ENCODE data around the gene SOCS3.

The SOCS3 gene

DNA sequence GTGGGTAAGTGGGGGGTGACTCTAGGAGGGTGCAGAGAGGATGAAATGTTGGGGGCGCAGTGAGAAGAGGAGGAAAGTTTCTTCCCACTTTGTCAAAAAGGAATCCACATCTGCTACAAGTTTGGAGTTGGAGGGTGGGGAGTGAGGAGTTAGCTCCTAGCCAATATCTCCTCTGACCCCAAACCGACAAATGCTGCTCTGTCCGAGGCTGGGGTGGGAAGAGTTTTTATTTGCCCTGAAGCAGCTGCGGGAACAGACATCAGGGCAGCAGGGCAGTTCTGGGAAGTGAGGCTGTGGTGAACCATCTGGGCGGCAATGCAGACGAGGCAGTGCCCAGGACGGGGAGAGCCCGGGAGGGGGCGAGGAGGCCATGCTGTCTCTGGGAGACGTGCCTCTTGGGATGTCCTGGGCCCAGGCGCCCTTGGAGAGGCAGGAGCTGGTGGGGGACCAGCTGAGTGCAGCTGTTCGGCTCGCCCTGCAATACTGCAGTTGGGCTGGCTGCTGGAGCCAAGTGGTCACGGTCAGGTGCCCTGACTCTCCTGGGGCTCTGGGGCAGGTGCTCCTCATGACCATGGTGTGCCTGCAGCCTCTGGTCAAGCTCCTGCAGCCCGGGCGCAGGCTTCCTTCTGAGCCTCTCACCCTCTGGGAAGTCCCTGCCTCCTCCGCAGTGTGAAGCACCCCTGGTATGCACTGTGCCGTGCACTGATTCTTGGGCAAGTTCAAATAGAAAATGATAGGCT lies 6.4 kb upstream of the SOCS3 start:
- DNase-seq = no peak

DNA sequence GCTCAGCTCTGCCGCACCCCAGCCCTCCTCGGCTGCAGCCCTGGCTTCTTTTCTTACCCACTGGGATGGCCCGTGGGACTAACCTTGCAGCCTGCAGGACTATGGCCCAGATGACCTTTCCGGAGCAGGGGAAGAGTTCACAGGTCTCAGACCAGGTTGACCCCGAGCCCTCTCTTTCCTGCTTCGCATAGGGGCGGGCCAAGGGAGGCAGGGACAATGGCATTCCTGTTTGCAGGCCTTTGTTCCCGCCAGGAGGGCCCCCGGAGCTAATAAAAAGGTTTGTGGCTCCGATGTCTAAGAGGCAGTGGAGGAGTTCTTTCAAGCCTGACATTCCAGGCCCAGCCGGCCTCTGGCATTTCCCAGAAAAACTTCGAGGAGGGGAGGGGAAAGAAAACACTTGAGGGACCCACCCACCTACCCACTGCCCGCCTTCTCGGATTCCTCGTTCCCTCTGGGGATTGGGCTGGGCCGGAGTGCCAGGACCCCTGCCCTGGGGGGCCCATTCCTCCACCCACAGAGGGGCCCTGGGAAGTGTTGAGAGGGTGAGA lies 5.8 kb upstream of the SOCS3 start:
- DNase-seq = no peak

DNA sequence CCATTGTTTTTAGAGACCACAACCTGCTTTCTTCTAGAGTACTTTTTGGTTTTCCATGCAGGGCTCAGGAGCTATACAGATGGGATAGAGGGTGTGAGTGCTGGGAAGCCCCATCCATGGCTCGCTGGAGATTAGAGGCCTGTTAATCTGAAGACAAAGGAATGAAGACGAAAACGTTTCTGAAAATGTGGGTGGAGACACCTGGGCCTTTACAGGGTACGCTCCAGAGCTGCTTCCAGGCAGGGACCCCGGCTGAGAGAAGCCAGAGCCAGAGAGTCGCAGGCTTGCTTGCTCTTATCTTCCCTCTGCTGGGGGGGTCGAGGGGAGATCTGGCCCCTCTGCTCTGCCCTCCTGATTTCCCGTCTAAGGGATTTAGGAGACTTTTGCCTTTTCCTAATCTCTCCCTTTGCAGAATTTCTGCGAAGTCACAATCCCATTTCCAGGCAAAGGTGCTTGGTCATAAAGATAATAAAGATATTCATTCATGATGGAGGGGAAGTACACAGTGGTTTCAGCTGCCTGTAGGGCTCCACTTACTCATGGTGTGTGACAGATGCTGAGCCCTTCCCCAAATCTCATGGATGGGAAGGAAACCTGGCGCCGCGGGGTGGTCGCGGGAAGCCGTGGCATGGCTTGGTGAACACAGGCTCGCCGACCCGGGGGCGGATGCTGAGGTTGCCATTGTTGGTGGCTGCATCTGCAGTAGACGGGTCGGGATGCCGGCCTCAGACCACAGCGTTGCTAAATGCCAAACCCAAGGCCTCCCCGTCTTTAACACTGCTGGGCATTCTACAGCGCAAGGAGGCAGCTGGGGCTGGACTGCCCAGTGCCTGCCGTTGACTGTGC lies 4.8 kb upstream of the SOCS3 start:
- no peak for DNase-seq

DNA sequence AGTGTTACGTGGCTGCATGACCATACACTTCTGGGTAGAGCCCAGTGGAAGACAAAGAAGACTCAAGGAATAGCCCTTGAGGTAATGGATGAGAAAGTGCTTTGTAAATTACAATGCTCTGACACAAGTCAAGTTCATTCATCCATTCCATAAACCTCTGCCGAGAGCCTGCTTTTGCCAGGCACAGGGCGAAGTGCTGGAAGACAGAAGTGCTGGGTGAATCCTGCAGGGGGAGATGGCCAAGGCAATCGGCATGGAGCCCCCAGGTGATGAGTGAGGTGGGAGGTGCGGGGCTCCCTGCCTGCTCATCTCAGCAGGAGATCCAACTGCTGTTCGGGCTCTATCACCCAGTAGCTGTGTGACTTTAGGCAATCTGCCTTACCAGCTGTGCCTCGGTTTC lies 2.8 kb upstream of the SOCS3 start:
- DNase-seq = no peak

DNA sequence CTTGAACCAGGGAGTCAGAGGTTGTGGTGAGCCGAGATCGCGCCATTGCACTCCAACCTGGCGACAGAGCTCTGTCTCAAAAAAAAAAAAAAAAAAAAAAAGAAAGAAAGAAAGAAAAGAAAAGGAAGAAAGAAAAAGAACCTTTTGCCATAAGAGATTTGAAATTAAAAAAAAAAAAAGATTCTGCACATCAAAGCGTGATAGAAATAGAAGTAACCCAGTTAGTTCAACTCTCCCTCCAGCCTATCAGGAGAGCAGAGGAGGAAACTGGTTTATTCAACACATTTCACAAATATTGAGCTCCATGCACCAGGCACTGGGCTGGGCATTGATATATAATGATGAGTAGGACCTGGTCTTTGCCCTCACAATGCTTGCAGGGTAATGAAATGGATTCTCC lies 2.4 kb upstream of the SOCS3 start:
- no peak for DNase-seq

DNA sequence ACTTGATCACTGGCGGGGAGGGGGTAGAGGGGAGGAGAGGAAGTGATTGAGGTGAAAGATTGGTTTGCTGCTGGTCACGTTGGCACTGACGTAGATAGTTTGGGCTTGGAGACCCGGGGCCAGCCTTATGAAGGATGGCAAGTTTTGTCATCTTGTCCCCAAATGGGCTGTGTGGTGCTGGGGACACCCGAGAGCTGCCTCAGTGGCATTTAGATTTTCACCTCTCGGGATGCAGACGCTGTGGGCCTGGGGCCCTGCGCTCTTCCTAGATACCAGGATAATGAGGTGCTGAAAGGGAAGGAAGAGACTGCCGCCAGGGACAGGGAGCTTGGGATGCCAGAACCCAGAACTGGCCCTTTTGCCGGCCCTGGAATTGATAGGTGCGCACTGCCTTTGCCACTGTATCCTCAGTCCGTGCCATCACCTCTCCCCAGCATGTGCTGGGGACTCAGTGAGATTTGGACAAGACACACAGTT lies 1.4 kb upstream of the SOCS3 start:
- DNase-seq = no peak

DNA sequence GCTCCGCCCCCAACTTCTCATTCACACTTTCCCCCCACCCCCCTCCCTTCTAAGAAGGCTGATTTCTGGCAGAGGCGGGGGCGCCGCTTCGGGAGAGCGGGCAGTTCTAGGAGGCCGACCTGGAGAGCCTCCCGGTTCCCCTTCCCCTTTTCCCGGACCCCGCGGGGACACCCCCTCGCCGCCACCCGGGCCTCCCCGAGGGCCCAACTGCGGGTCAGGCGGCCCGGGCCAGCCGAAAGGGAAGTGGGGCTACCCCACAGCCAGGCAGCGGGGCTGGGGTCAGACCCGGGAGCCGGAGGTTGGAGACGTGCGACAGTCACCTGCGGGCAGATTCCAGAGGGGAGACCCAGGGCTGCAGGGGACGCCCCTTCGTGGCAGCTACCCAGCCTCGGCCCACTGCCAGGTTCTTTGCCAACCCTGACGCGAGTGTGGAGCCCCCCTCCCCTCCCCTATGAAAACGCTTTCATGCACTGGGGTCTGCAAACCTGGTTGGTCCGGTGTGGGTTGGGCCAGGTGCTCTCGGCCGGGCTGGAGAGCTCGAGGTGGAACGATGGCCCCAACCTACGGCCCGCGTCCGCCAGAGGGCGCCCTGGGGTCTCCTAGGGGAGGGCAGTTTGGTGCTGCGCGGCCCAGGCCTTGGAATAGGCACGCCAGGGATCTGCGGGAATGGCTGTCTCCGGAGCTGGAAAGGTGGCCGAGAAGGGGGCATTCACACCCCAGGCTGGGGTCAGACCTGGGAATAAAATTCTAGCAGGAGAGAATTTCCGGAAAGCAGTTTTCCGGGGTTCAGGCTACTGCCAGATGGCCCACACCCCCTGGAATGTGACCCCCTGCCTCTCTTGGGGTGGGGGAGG lies 721 bp upstream of the SOCS3 start:
- DNase-seq = peak; percentile 80

DNA sequence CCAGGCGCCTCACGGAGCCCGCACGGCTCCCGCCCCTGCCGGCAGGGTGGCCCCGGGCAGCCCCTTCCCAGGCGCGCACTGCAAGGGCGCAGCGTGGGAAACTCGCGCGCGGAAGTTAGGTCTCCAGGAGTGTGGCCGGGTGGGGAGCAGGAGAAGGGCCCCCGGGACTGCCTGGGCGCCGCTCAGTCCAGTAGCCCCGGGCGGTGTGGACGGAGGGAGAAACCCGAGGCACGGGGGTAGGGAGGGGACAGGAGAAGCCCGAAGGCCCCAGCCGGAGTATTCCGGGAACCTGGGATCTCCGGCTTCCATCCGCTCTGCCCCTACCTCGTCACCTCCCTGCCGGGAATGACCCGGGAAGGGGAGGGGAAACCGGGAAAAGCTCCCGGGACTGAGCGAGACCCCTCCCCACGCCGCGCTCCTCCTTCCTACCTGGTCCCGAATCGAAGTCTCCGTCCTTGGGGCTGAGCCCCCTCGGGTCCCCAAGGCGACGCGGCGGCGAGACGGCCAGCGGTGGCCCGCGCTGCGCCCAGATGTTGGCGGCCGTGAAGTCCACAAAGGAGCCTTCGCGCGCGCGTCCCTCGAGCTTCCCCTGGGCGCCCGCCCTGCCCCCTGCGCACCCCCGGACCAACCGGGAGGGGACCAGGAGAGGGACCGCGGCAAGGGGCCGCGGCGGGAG lies 418 bp downstream of the SOCS3 start:
- DNase-seq = no peak

DNA sequence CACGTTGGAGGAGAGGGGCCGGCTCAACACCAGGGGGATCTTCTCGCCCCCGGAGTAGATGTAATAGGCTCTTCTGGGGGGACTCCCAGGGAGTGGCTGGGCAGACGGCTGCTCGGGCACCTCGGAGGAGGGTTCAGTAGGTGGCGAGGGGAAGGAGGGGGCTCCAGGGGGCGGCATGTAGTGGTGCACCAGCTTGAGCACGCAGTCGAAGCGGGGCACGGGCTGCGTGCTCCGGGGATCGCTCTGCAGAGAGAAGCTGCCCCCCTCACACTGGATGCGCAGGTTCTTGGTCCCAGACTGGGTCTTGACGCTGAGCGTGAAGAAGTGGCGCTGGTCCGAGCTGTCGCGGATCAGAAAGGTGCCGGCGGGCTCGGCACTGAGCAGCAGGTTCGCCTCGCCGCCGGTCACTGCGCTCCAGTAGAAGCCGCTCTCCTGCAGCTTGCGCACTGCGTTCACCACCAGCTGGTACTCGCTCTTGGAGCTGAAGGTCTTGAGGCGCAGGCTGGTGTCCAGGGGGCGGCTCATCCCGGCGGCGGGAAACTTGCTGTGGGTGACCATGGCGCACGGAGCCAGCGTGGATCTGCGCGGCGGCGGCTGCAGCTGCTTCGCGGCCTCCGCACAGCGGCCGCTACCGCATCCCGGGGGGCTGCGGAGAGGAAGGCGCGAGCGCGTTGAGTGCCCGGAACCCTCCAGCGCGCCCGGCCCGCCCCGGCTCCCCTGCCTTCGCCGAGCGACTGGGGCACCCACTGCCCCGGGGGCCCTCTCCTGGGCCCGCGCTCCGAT lies 1.1 kb downstream of the SOCS3 start:
- no peak for DNase-seq

DNA sequence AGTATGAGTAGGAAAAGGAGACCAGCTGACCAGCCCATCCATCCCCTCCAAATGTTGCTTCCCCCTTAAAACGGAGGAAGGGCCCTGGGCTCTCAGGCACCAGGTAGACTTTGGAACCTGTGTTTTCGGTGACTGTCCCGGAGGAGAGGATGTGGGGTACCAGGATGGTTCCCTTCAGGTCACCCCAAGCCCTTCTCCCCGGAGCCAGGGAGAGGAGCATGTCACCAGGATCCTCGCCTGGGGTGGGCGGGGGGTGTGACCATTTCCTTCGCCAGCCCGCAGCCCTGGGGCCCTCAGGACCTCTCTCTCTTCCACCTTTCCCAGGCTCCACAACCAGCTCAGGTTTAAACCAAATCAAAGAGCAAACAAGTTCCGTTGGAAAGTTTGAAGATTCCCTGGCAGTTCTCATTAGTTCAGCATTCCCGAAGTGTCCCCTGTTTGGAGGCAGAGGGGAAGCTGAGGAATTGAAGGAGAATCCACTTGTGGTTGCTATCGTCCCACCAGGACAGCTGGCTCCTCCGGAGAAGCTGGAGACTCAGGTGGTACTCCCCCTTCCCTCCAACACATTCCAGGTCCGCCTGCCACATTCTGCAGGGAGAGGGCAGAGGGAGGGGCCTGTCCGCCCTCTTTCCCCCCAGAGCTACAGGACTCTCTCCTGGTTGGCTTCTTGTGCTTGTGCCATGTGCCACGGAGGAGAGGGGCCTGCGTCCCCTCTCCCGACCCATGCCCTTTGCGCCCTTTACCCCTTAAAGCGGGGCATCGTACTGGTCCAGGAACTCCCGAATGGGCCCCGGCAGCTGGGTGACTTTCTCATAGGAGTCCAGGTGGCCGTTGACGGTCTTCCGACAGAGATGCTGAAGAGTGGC lies 2.0 kb downstream of the SOCS3 start:
- DNase-seq = no peak

DNA sequence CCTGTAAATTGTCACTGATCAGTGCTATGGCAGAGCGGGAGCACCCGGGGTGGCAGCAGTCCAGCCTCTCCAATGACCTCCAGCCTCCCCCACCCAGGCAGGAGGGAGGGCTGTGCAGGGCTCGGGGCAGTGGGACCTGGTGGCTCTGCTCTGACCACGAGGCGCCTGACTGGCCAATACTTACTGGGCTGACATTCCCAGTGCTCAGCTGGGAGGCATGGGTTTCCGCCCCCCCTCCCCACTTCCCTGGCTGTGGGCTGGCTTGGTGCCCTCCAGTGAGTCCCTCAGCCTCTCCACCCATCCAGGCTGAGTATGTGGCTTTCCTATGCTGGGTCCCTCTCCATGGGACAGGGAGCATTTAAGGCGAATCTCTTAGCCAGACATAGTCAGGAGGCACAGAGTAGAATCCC lies 2.7 kb downstream of the SOCS3 start:
- no peak for DNase-seq

DNA sequence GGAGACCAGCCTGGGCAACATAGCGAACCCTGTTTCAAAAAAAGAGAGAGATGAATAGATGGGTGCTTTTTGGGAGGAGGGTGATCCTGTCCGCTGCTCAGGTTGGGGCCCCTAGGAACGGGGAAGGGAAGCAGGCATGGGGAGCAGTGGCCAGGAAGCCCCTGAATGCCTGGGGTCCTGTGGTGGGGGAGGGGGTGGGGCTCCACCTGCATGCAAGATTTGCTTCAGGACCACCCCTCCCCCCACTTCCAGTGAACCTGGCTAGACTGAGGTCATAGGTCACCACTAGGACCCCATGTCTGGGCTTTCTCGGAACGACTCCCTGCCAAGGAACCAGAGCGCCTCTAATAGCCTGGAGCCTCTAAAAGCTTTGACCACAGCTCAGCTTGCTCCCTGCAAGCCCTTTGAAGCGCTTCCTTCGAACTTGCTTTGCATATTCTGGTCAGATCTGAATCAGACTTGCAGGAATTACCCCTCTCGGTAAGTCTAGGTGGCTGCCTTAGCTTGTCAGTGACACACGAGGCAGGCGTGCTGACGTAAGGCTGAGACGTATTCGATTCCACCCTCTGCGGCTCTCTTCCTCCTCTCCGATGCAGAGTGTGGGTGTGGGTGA lies 3.7 kb downstream of the SOCS3 start:
- peak; percentile 33 for DNase-seq

DNA sequence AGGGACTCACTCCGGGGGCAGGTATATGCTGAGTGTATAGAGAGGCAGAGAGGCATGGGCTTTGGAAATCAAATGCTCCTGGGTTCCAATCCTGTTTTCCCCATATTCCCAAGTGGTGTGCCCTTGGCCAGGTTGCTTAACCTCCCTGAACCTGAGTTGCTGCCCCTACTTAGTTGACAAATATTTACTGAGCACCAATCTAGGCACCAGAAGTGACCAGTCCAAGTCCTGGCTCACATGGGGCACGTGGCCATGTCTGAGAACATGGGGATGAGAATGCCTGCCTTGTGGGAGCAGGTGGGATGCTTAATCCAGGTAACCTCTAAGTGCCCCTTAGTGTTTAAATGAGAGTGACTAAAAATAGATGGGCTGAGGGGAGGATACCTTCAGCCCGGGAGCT lies 4.2 kb downstream of the SOCS3 start:
- DNase-seq = no peak

DNA sequence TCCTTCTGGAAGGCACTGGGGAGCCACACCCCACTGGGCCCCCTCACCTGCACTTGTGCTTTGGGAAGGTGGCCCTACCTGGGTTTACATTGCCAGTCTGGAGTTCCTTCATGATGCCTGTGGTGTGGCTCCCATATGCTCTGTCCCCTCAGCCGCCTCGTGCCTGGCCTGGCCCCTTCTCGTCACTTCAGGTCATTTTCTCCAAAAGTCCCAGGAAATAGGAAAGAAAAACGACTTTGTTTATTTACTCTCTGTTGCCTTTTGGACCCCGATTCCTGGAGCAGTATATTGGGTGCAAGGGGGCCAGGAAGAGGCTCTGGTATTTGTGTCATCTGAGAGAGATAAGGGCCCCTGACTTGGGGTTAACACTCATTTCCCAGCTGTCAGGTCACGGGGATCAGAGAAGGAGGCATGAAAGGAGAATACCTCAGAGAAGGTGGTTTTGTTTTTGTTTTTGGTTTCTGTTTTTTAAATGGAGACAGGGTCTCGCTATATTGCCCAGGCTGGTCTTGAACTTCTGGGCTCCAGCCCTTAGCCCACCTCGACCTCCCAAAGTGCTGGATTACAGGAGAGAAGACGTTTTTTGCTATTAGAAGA lies 4.7 kb downstream of the SOCS3 start:
- DNase-seq = no peak

DNA sequence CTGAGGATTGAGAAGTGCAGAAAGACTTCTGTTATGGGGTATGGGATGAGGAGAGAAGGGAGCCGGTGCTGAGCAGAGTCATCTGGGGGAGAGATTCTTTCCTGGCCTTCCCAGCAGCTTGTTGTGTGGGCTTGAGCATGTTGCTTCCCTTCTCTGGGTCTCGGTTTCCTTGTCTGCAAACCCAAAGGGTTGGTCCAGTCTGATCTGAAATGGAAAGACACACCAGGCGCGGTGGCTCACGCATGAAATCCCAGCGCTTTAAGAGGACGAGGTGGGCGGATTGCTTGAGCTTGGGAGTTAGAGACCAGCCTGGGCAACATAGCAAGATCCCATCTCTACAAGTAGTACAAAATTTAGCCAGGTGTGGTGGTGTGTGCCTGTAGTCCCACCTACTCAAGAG lies 6.0 kb downstream of the SOCS3 start:
- DNase-seq = no peak

DNA sequence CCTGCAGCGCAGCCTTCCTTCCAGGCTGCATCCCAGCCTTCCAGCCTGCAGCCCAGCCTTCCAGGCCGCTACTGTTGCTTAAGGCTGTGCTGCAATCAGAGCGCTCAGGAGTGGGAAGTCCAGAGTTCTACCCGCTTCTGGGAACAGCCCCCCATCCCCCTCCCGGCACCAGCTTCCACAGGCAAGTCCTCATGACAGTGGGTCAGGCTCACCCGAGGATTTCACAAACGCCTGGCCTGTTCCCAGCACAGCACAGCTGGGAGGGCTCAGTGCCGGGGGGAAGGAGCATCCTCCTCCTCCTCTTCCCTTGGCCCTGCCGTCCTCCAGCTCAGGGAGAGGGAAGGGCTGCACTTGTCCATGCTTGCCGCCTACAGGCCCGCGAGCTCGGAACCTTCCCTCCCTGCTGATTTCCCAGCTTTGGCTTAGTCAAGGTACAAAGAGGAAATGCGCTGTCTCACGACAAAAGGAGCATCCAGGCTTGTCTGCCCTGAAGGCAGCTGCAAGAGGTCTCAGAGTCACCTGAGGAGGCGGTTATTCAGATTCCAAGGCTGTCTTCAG lies 8.3 kb downstream of the SOCS3 start:
- no peak for DNase-seq

DNA sequence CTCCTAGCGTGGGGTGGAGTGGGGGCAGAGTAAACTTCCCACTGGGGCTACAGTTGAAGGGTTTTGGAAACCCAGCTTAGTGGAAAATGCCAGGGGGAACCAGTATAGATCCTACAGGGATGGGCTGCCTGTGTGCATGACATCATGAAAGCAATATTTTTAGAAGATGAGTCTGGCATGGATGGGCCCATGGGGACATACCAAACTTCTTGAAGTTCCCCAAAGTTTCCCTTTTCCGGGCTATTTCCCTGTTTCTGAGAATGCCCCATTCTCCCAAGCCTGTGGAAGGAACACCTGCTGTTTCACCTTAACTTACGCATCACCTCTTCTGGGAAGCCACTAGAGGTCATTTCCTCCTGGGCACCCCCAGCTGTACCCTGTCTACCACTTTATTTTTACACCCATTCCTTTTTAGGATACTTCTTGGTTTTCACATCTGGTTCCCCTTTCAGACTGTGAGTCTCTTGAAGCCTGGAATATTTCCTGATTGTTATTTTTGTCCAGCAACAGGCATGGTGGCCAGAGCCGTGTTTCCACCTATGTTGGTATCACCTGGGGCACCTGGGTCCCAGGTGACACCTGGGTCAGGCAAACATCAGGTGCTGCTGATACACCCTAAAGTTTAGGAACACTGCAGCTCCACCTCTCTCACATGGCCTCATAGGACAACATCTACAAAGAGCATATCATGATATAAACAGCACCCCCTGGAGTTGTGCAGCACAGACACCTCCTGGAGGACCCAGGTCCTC lies 9.8 kb downstream of the SOCS3 start:
- DNase-seq = no peak

DNA sequence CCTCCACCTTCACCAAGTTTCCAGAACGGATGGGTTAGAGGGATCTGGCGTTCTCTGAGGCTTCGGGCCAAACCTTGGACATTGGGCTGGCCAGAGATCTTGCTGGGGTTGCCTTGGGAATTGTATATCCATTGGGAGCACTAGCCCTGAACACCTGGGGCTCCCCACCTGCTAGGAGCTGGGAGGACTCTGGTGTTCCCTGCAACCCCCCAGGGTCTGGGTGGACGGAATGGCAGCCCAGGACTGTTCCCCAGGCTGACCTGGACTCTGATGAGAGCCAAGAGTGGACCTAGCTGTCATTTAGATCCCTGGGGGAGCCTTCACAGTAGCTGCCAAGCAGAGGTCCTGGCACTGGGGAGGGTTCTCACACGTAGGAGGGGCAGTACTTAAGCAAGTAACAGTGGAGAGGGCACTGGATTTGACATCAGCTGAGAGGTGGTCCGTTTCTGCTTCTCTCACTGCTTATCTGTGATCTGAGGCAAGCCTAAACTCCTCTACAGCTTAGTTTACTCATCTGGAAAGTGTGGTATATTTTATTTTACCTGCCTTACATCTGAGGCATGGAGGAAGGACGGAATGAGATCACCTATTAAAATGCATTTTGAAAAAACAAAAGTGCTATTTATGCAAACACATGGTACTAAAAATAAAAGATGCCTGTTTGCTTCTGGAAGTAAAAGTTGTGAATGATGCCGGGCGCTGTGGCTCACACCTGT lies 11.7 kb downstream of the SOCS3 start:
- no peak for DNase-seq

All from hematopoietic multipotent progenitor cell treated with erythropoietin and hydrocortisone succinate and interleukin-3 and kit ligand, for 8 days (in vitro differentiated cells).